Measurements from ENCODE around the gene TMEM258.

TMEM258 gene

DNA sequence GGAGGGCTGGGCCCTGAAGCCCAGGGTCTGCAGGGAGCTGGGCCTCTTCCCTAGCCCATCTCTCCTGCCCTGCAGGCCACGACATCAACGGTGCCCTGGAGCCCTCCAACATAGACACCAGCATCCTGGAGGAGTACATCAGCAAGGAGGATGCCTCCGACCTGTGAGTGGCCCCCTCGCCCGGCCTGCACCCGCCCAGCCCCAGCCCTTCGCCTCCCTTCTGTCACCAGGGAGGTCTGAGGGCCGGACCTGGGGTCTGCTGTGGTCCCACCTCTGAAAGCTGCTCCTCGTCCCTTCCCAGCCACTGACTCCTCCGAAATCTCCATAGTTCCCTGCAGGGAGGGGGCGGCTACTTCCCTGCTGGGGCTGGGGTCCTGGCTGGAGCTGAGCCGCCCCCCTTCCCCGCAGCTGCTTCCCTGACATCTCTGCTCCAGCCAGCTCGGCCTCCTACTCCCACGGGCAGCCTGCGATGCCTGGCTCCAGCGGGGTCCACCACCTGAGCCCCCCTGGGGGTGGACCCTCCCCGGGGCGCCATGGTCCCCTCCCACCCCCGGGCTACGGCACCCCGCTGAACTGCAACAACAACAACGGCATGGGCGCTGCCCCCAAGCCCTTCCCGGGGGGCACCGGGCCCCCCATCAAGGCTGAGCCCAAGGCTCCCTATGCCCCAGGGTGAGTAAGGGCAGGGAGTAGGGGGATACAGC, 26.7 kb downstream of the TMEM258 start:
- no peak for TF ChIP-seq CTCF (IDR thresholded peaks at IDR 0.05; ENCODE audit: control extremely low read depth, extremely low read depth, low read depth, missing control alignments)
- CTCF ChIA-PET: interaction anchor here (0.6 to 2.6 kb wide), 4 partner anchors 12 to 18 kb away, joined by 3 to 10 read pairs (median 7); no protein-coding TSS in a partner anchor

DNA sequence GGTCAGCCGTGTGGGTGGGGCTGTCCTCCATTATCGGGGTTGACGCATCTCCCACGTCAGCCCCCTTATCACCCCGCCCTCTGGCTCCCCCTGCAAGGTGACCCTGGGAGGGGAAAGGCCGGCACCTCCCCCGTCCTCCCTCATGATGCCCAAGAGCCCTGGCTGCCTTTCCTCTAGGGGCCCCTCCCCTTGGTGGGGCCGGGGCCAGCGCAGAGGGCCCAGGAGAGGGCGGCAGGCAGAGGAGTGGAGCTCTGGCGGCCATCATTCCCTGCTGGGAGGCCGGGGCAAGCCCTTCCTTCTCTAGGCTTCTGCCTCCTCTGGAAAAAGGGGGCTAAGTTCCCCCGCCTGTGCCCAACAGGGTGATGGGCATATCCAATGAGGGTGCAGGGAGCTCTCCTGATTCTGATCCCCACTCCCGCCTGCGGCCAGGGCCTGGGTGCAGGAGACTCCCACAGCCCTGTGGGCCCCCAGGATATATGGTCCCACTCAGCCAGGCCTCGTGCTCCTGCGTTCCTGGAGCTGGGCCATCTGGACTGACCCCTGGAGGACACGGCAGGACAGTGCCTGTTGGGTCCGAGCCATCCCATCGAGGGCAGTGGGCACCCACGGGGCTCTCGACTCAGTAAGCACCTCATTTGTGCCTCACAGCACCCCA, 27.7 kb downstream of the TMEM258 start:
- ChIA-PET POLR2A (no interaction called here), CTCF (interaction anchor here (1.0 to 2.6 kb wide), 4 partner anchors 15 to 31 kb away, joined by 3 to 10 read pairs (median 6); no protein-coding TSS in a partner anchor)
- DNase-seq (ENCODE audit: extremely low spot score): no peak
- no peak for TF ChIP-seq CTCF (IDR thresholded peaks at IDR 0.05; ENCODE audit: control extremely low read depth, extremely low read depth, low read depth, missing control alignments)

More for the DNA sequence above, 26.7 kb downstream of the TMEM258 start:
- POLR2A ChIA-PET: no interaction called here
- no peak for DNase-seq (ENCODE audit: extremely low spot score)

DNA sequence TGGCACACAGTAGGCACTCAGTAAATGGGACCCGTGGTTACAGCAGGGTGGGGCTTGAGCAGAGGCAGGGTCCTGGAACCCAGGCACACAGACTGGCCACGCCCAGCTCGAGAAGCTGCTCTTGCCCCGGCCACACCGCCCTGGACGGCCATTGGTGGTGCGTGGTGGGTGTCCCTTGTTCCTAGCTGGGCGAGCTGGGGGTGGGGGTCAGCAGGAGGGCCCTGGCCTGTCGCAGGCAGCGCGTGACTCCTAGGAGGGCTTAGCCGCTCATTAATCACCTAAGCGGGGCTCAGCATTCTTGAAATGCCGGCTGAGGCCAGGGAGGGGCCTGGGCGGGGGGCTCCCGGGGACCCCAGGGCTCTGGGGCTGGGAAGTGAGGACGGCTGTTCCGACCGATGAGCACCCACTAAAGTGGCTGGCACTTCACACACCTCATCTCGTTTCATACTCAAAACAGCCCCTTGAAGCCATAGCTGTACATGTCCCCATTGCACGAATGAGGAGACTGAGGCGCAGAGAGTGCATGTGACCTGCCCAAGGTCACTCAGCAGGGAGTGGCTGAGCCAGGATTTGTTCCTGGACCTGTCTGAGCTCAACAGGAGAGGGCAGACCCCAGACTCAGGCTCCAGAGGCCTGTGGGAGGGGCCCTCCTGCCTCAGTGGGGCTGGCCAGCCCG, 28.3 kb downstream of the TMEM258 start:
- POLR2A ChIA-PET: no interaction called here
- DNase-seq (ENCODE audit: extremely low spot score): no peak
- no peak for TF ChIP-seq CTCF (IDR thresholded peaks at IDR 0.05; ENCODE audit: control extremely low read depth, extremely low read depth, low read depth, missing control alignments)
- CTCF ChIA-PET: interaction anchor here (1.0 to 2.4 kb wide), 4 partner anchors 13 to 31 kb away, joined by 3 to 10 read pairs (median 4); no protein-coding TSS in a partner anchor

DNA sequence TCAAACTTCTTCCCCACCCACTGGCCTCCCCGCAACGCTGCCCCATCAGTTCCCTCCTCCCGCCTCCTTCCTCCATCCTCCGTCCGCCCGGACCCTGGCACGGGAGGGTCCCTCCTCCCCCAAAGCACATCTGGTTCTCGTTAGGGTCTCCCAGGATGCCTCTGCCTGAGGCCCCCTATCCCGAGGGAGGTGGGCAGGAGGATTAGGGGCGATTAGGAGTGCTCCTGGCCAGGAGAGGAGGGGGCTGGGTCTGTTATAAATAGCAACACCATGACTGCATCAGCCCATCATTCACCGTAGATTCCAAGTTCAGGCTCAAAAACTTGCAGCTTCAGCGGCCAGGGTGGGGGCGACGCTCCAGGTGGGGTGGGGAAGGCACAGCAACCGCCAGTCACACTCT, 29.6 kb downstream of the TMEM258 start:
- no peak for DNase-seq (ENCODE audit: extremely low spot score)
- ChIA-PET POLR2A (no interaction called here), CTCF (interaction anchor here (1.7 to 1.8 kb wide), 2 partner anchors 12 to 29 kb away, joined by 3 to 6 read pairs; no protein-coding TSS in a partner anchor)
- TF ChIP-seq CTCF (IDR thresholded peaks at IDR 0.05; ENCODE audit: control extremely low read depth, extremely low read depth, low read depth, missing control alignments): no peak

- POLR2A ChIA-PET: no interaction called here
- CTCF ChIA-PET: interaction anchor here (1.1 to 1.8 kb wide), 3 partner anchors 11 to 35 kb away, joined by 3 to 6 read pairs (median 3); no protein-coding TSS in a partner anchor
- no peak for TF ChIP-seq CTCF (IDR thresholded peaks at IDR 0.05; ENCODE audit: control extremely low read depth, extremely low read depth, low read depth, missing control alignments)
- DNase-seq (ENCODE audit: extremely low spot score): no peak
Measured at GRCh38 chr11:61762223-61762615, 30.2 kb downstream of the TMEM258 start.

DNA sequence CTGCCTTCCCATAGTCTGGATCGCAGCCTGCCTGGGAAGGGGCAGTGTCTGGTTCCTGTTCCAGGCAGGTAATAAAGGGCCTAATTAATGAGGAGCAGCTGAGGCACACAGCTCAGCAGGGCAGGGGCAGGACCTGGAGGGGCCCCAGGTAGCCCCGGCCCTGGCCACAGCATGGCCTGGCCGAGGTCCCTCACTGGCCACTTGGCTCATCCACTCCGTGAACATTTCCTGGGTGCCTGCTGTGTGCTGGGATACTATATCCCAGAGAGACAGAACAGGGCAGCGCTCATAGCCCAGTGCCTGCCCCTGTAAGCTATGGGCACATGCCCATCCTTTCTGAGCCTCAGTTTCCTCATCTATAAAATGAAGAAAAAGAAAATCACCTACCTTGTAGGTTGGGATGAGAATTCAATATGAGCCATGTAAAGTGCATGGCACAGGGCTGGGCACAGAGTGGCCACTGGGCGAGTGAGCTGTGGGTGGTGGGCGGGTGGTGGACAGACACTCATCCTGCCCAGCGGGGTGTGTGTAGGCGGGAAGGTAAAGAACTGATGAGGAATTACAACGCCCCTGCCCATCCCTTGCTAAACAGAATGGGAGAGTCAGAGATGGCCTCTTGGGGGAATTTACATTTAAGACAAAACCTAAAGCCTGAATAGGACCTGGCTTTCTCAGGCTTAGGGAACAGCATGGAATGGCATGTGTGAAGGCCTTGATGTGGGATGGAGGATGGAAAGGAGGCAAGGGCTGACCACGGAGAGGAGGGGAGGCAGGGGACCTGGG, 30.8 kb downstream of the TMEM258 start:
- CTCF ChIA-PET: interaction anchor here (1.1 to 1.8 kb wide), 2 partner anchors 28 to 36 kb away, joined by 3 to 6 read pairs; no protein-coding TSS in a partner anchor
- POLR2A ChIA-PET: no interaction called here
- DNase-seq (ENCODE audit: extremely low spot score): no peak
- no peak for TF ChIP-seq CTCF (IDR thresholded peaks at IDR 0.05; ENCODE audit: control extremely low read depth, extremely low read depth, low read depth, missing control alignments)
